Stomach (tissue), 4 donors: Measurements from ENCODE around the gene ACO2.

ENCODE experiments used
- CTCF ChIP-seq, 7 experiments: fragments of 450-650 bp in 4 of 7; fragments of 200-600 bp in 3 of 7; sonication (generic) in 3 of 7; IDR thresholded peaks; one replicate each; pipeline ENCODE4 v1.5.1; 2016 to 2019; ENCODE audit warnings: antibody characterized with exemption in 7 of 7, control low read depth in 2 of 7, mild to moderate bottlenecking in 1 of 7
- EP300 ChIP-seq: sonication (generic); formaldehyde crosslinking; IDR thresholded peaks from one replicate; pipeline ENCODE4 v1.6.1; 2017; ENCODE audit warnings: antibody characterized with exemption
- POLR2A ChIP-seq, 4 donors: fragments of 450-650 bp; IDR thresholded peaks; one replicate each; pipeline ENCODE4 v1.6.1; 2016; ENCODE audit warnings: antibody characterized with exemption in 4 of 4, control low read depth in 2 of 4, mild to moderate bottlenecking in 1 of 4, moderate library complexity in 1 of 4
- POLR2AphosphoS5 ChIP-seq, 3 donors: sonication (generic); formaldehyde crosslinking; IDR thresholded peaks; one replicate each; pipeline ENCODE4 v1.6.1; 2016; ENCODE audit warnings: antibody characterized with exemption in 3 of 3

GRCh38 chr22:41530890-41531714, 62.2 kb downstream of the ACO2 start:
- TF ChIP-seq CTCF (IDR thresholded peaks at IDR 0.05), result no peak
- TF ChIP-seq POLR2AphosphoS5 (IDR thresholded peaks at IDR 0.05), result no peak
- TF ChIP-seq POLR2A (IDR thresholded peaks at IDR 0.05), result no peak
- TF ChIP-seq EP300, result no peak
